Measurements from ENCODE around the gene PSMA6.
"Not testable (repeated sequence)": the region's sequence is repeated elsewhere in the genome, so short reads cannot be mapped to it uniquely, and the experiment has no call there.

The PSMA6 gene

GRCh38 chr14:35326375-35326774 is 34.2 kb downstream of the PSMA6 start:
- DNase-seq (ENCODE audit: low read depth): no peak

GRCh38 chr14:35331605-35332516 is 39.7 kb downstream of the PSMA6 start:
- no peak for DNase-seq (ENCODE audit: low read depth)

- peak; percentile 21 for DNase-seq (ENCODE audit: low read depth)
Measured at GRCh38 chr14:35332517-35333263, 40.5 kb downstream of the PSMA6 start.

GRCh38 chr14:35333264-35333730 is 41.1 kb downstream of the PSMA6 start:
- DNase-seq (ENCODE audit: low read depth): no peak

GRCh38 chr14:35333797-35334743 is 41.9 kb downstream of the PSMA6 start:
- DNase-seq (ENCODE audit: low read depth): no peak

GRCh38 chr14:35335388-35336092 is 43.4 kb downstream of the PSMA6 start:
- no peak for DNase-seq (ENCODE audit: low read depth)

GRCh38 chr14:35336171-35336493 is 44.0 kb downstream of the PSMA6 start:
- DNase-seq (ENCODE audit: low read depth): not testable (repeated sequence)

- DNase-seq (ENCODE audit: low read depth): no peak
Measured at GRCh38 chr14:35336494-35337268, 44.5 kb downstream of the PSMA6 start.

GRCh38 chr14:35337269-35338255 is 45.4 kb downstream of the PSMA6 start:
- no peak for DNase-seq (ENCODE audit: low read depth)

GRCh38 chr14:35338731-35339405 is 46.7 kb downstream of the PSMA6 start:
- DNase-seq (ENCODE audit: low read depth): no peak

- no peak for DNase-seq (ENCODE audit: low read depth)
Measured at GRCh38 chr14:35339761-35340406, 47.7 kb downstream of the PSMA6 start.

- DNase-seq (ENCODE audit: low read depth): no peak
Measured at GRCh38 chr14:35340616-35341453, 48.7 kb downstream of the PSMA6 start.

- DNase-seq (ENCODE audit: low read depth): no peak
Measured at GRCh38 chr14:35341454-35341750, 49.2 kb downstream of the PSMA6 start.

- no peak for DNase-seq (ENCODE audit: low read depth)
Measured at GRCh38 chr14:35341751-35342488, 49.7 kb downstream of the PSMA6 start.

GRCh38 chr14:35342489-35343010 is 50.4 kb downstream of the PSMA6 start:
- no peak for DNase-seq (ENCODE audit: low read depth)

GRCh38 chr14:35343702-35344101 is 51.5 kb downstream of the PSMA6 start:
- DNase-seq (ENCODE audit: low read depth): no peak
